ENCODE measurements around the gene MEGF8. TPM values are rescaled to one million over a fixed set of nuclear protein-coding genes. Genes with fewer than 3 reads are reported as not detected.
"Not testable (repeated sequence)": the region's sequence is repeated elsewhere in the genome, so short reads cannot be mapped to it uniquely, and the experiment has no call there.

MEGF8 gene
- total RNA-seq, 1 donor from 2014 or later = 49.5 TPM

- DNase-seq (ENCODE audit: low spot score) = no peak
- no peak for TF ChIP-seq CTCF (IDR thresholded peaks at IDR 0.05)
- H3K4me1 Mint-ChIP-seq (ENCODE audit: low read depth) = peaks cover 13% of the 10 kb centered on the region
- no peaks in the 10 kb centered on the region for H3K27me3 Mint-ChIP-seq (ENCODE audit: low read depth)
- H3K27ac Mint-ChIP-seq (ENCODE audit: unreplicated experiment) = no peak overlapping the region
- no peaks in the 10 kb centered on the region for H3K9me3 Mint-ChIP-seq (ENCODE audit: low read depth)
- peaks cover 2% of the 10 kb centered on the region for H3K36me3 Mint-ChIP-seq (ENCODE audit: low read depth)
- no peak overlapping the region for H3K4me3 Mint-ChIP-seq (ENCODE audit: unreplicated experiment)
These were observed 7.6 kb downstream of the MEGF8 start for GRCh38 chr19:42333018-42333417.

GRCh38 chr19:42333975-42334696, 8.7 kb downstream of the MEGF8 start:
- no peak for DNase-seq (ENCODE audit: low spot score)
- no peaks in the 10 kb centered on the region for H3K9me3 Mint-ChIP-seq (ENCODE audit: low read depth)
- H3K27me3 Mint-ChIP-seq (ENCODE audit: low read depth) = no peaks in the 10 kb centered on the region
- H3K4me3 Mint-ChIP-seq (ENCODE audit: unreplicated experiment) = no peak overlapping the region
- H3K36me3 Mint-ChIP-seq (ENCODE audit: low read depth) = peaks cover 4% of the 10 kb centered on the region
- no peak for TF ChIP-seq CTCF (IDR thresholded peaks at IDR 0.05)
- peaks cover 9% of the 10 kb centered on the region for H3K4me1 Mint-ChIP-seq (ENCODE audit: low read depth)
- no peak overlapping the region for H3K27ac Mint-ChIP-seq (ENCODE audit: unreplicated experiment)

- peaks cover 7% of the 10 kb centered on the region for H3K36me3 Mint-ChIP-seq (ENCODE audit: low read depth)
- peaks cover 9% of the 10 kb centered on the region for H3K4me1 Mint-ChIP-seq (ENCODE audit: low read depth)
- DNase-seq (ENCODE audit: low spot score) = no peak
These were observed 9.4 kb downstream of the MEGF8 start for GRCh38 chr19:42334697-42335373.

GRCh38 chr19:42335374-42335936, 10.0 kb downstream of the MEGF8 start:
- no peaks in the 10 kb centered on the region for H3K27me3 Mint-ChIP-seq (ENCODE audit: low read depth)
- peaks cover 7% of the 10 kb centered on the region for H3K36me3 Mint-ChIP-seq (ENCODE audit: low read depth)
- H3K27ac Mint-ChIP-seq (ENCODE audit: unreplicated experiment) = no peak overlapping the region
- H3K4me3 Mint-ChIP-seq (ENCODE audit: unreplicated experiment) = no peak overlapping the region
- no peaks in the 10 kb centered on the region for H3K9me3 Mint-ChIP-seq (ENCODE audit: low read depth)
- H3K4me1 Mint-ChIP-seq (ENCODE audit: low read depth) = peaks cover 3% of the 10 kb centered on the region
- TF ChIP-seq CTCF (IDR thresholded peaks at IDR 0.05) = no peak
- DNase-seq (ENCODE audit: low spot score) = no peak

More at GRCh38 chr19:42334697-42335373, 9.4 kb downstream of the MEGF8 start:
- Mint-ChIP-seq H3K9me3 (ENCODE audit: low read depth) (no peaks in the 10 kb centered on the region), H3K27me3 (ENCODE audit: low read depth) (no peaks in the 10 kb centered on the region), H3K27ac (ENCODE audit: unreplicated experiment) (no peak overlapping the region), H3K4me3 (ENCODE audit: unreplicated experiment) (no peak overlapping the region)
- TF ChIP-seq CTCF (IDR thresholded peaks at IDR 0.05) = no peak

- no peak for TF ChIP-seq CTCF (IDR thresholded peaks at IDR 0.05)
- Mint-ChIP-seq H3K27me3 (ENCODE audit: low read depth) (no peaks in the 10 kb centered on the region), H3K4me3 (ENCODE audit: unreplicated experiment) (no peak overlapping the region), H3K27ac (ENCODE audit: unreplicated experiment) (no peak overlapping the region), H3K36me3 (ENCODE audit: low read depth) (peaks cover 7% of the 10 kb centered on the region), H3K9me3 (ENCODE audit: low read depth) (no peaks in the 10 kb centered on the region), H3K4me1 (ENCODE audit: low read depth) (no peaks in the 10 kb centered on the region)
- DNase-seq (ENCODE audit: low spot score) = no peak
These were observed 10.5 kb downstream of the MEGF8 start for GRCh38 chr19:42335971-42336370.

GRCh38 chr19:42339126-42339860, 13.9 kb downstream of the MEGF8 start:
- not testable (repeated sequence) for H3K36me3 Mint-ChIP-seq (ENCODE audit: low read depth); H3K4me1 Mint-ChIP-seq (ENCODE audit: low read depth); H3K27ac Mint-ChIP-seq (ENCODE audit: unreplicated experiment); H3K9me3 Mint-ChIP-seq (ENCODE audit: low read depth); DNase-seq (ENCODE audit: low spot score); H3K27me3 Mint-ChIP-seq (ENCODE audit: low read depth); H3K4me3 Mint-ChIP-seq (ENCODE audit: unreplicated experiment)

GRCh38 chr19:42339922-42340321, 14.5 kb downstream of the MEGF8 start:
- H3K27ac Mint-ChIP-seq (ENCODE audit: unreplicated experiment); DNase-seq (ENCODE audit: low spot score); H3K9me3 Mint-ChIP-seq (ENCODE audit: low read depth); H3K4me3 Mint-ChIP-seq (ENCODE audit: unreplicated experiment); H3K4me1 Mint-ChIP-seq (ENCODE audit: low read depth); H3K27me3 Mint-ChIP-seq (ENCODE audit: low read depth): not testable (repeated sequence)
- peaks cover 13% of the 10 kb centered on the region for H3K36me3 Mint-ChIP-seq (ENCODE audit: low read depth)

All from chondrocyte (in vitro differentiated cells).